SU-DHL-6 (cell line): ENCODE measurements around the gene SEPTIN2.

Experiments
- CTCF ChIP-seq: fragments of 200-600 bp; sonication (generic); IDR thresholded peaks from one replicate; pipeline ENCODE4 v1.5.1; 2017; ENCODE audit warnings: antibody characterized with exemption, mild to moderate bottlenecking, low read length, moderate library complexity; ENCODE audit not compliant: insufficient read depth, poor library complexity, severe bottlenecking
- EZH2phosphoT487 ChIP-seq: fragments of 200-600 bp; sonication (generic), shearing (Covaris generic); conservative IDR thresholded peaks from 2 replicates; pipeline ENCODE4 v1.6.1; 2018; ENCODE audit warnings: mild to moderate bottlenecking, antibody characterized with exemption, low read length, moderate library complexity, mixed read lengths

GRCh38 chr2:241307055-241307454 is 8.7 kb upstream of the SEPTIN2 start:
- TF ChIP-seq CTCF (no peak), EZH2phosphoT487 (no peak)
